AG04450 (cell line): ENCODE data around the gene DSE. TPM values are rescaled to one million over a fixed set of nuclear protein-coding genes. Genes with fewer than 3 reads are reported as not detected.
"Not testable (repeated sequence)": the region's sequence is repeated elsewhere in the genome, so short reads cannot be mapped to it uniquely, and the experiment has no call there.

Source experiments
- CTCF ChIA-PET: fragments of 300-600, 350-600 bp; formaldehyde crosslinking; extraction: SDS; loops from one replicate; lab custom pipeline; 2022; ENCODE audit warnings: antibody characterized with exemption, inconsistent platforms; lab: Charles Lee
- POLR2A ChIA-PET: fragments of 350-600 bp; formaldehyde crosslinking; extraction: SDS; loops from one replicate; lab custom pipeline; 2021; ENCODE audit warnings: antibody characterized with exemption, inconsistent platforms; lab: Yijun Ruan, JAX
- DNase-seq: peaks from one replicate; pipeline ENCODE4 v3.0.0-alpha.2; 2011; ENCODE audit warnings: low read depth, low spot score
- H3K27ac ChIP-seq: one replicate; pipeline ENCODE4 v1.5.1; 2012; ENCODE audit warnings: low read depth, low read length, control low read depth
- H3K27me3 ChIP-seq: one replicate; pipeline ENCODE4 v1.6.0; 2012; ENCODE audit warnings: low read length; ENCODE audit not compliant: control insufficient read depth, insufficient read depth
- H3K4me3 ChIP-seq: 2 replicates; pipeline ENCODE4 v1.5.1; 2011; ENCODE audit warnings: mild to moderate bottlenecking, low read depth, low read length, control low read depth
- H3K9me3 ChIP-seq: 2 replicates; pipeline ENCODE4 v1.5.1; 2012; ENCODE audit warnings: low read length; ENCODE audit not compliant: control insufficient read depth, insufficient read depth
- polyA plus RNA-seq: library from polyadenylated mRNA; depleted of rRNA; stranded (reverse); fragments of >200 nt; gene quantifications from 2 replicates; pipeline ENCODE4 v1.2.3, GENCODE V29; 2011
- TF ChIP-seq, protein P1 (sequence below): IDR thresholded peaks from 2 replicates; pipeline ENCODE4 v1.5.1; 2011; ENCODE audit warnings: low read depth, low read length, control low read depth, inconsistent platforms

DSE gene
- polyA plus RNA-seq, 1 experiment, result 86.2 TPM

DNA sequence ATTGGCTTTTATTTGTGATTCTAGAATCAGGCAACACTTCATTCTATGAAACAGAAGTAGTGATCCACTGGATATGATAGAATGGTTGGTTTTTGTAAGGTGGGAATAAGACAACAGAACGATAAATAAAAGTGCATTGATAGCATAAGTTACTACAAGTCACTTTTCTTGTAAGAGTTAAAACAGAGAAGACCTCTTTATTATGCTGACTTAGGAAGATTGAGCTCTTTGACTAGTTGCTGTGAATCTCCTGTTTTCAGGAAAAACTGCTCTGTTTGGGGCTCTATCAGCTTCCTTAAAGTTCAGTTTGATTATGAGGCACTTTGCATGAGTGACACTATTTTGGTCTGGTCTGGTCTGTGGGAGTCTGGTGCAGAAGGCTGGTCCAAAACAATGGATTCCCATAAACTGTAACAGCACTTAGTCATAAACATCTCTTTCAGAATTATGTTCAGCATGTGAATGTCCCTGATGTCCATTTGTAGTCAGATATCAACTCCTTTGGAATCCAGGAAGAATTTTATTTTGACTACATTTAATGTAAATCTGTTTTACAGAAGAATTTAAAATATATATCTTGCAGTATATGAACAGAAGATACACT lies 35.0 kb upstream of the DSE start:
- H3K27ac ChIP-seq, result no peak overlapping the region
- ChIA-PET CTCF (no interaction called here), POLR2A (no interaction called here)
- DNase-seq, result no peak
- TF ChIP-seq, protein P1, sequence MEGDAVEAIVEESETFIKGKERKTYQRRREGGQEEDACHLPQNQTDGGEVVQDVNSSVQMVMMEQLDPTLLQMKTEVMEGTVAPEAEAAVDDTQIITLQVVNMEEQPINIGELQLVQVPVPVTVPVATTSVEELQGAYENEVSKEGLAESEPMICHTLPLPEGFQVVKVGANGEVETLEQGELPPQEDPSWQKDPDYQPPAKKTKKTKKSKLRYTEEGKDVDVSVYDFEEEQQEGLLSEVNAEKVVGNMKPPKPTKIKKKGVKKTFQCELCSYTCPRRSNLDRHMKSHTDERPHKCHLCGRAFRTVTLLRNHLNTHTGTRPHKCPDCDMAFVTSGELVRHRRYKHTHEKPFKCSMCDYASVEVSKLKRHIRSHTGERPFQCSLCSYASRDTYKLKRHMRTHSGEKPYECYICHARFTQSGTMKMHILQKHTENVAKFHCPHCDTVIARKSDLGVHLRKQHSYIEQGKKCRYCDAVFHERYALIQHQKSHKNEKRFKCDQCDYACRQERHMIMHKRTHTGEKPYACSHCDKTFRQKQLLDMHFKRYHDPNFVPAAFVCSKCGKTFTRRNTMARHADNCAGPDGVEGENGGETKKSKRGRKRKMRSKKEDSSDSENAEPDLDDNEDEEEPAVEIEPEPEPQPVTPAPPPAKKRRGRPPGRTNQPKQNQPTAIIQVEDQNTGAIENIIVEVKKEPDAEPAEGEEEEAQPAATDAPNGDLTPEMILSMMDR, result no peak
- H3K9me3 ChIP-seq, result no peaks in the 10 kb centered on the region
- H3K27me3 ChIP-seq, result no peaks in the 10 kb centered on the region
- H3K4me3 ChIP-seq, result no peak overlapping the region

DNA sequence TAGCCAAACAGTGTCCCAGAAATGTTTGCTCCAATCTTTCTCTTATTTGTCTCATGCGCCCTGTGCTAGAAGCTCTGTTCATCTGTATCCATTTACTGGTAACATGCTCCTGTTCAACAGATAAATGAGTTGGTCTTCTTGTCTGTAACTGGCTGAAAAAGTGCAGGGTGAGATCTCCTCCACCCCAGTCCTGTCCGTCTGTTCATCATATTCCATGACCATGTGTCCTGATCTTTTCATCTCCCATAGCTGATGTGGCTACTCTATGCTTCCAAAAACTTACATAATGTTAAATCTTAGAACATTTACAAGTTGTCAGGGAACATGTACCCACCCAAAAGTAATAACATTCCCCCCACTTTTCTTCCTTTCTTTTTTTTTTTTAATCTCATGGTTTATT lies 31.8 kb upstream of the DSE start:
- DNase-seq, result no peak
- TF ChIP-seq, protein P1, result no peak
- Histone ChIP-seq H3K9me3 (no peaks in the 10 kb centered on the region; the same call in 1 of the 2 replicates), H3K27me3 (no peaks in the 10 kb centered on the region), H3K4me3 (no peak overlapping the region), H3K27ac (no peak overlapping the region)
- CTCF ChIA-PET, result no interaction called here
- POLR2A ChIA-PET, result no interaction called here

DNA sequence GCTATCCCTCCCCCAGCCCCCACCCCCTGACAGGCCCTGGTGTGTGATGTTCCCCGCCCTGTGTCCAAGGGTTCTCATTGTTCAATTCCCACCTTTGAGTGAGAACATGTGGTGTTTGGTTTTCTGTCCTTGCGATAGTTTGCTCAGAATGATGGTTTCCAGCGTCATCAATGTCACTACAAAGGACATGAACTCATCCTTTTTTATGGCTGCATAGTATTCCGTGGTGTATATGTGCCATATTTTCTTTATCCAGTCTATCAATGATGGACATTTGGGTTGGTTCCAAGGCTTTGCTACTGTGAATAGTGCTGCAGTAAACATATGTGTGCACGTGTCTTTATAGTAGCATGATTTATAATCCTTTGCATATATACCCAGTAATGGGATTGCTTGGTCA lies 30.1 kb upstream of the DSE start:
- CTCF ChIA-PET, POLR2A ChIA-PET, H3K27ac ChIP-seq, H3K9me3 ChIP-seq, H3K4me3 ChIP-seq, DNase-seq, H3K27me3 ChIP-seq: not testable (repeated sequence)

DNA sequence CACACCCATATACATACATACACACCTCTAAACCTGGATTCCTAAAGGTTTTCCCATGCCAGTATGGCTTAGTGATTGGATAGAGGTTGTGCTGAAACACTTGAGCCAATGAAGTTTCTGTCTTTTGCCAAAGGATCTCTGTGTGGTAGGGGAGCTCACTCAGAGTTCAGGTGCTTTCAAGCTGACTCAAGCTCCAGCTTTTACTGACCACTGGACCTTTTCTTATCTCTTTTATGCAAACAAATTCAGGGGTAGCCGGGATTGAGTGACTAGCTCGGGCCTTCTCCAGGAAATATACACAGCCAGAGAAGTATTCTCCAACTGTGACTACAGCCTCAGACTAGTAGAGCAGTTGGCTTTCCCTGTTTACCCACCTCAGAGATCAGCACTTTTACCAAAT lies 21.5 kb upstream of the DSE start:
- no peak overlapping the region for H3K27ac ChIP-seq
- ChIA-PET CTCF (interaction anchor here (0.8 kb wide), 1 partner anchor 22 kb away, joined by 3 read pairs; no protein-coding TSS in a partner anchor), POLR2A (no interaction called here)
- TF ChIP-seq, protein P1, result no peak
- H3K4me3 ChIP-seq, result no peak overlapping the region
- DNase-seq, result no peak
- H3K27me3 ChIP-seq, result no peaks in the 10 kb centered on the region
- H3K9me3 ChIP-seq, result no peaks in the 10 kb centered on the region

DNA sequence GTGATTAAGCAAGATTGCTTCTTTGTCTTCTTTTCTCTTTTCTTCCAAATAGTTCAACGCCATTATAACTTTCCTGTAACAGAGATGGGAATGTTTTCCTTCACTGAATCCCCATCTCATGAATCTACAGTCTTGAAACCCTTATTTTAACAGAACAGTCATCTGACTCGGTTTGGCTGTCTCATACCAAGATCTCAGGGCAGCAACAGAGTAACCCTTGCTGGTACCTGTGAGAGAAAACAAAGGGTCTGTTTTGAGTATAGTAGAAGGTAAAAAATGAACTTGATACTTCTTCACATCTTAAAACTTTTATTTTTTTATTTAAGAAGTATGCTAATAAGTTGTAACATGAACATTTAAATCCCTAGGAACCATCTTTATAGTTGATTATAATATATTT lies 19.6 kb upstream of the DSE start:
- CTCF ChIA-PET, result interaction anchor here (1.9 to 2.9 kb wide), 4 partner anchors 63 to 161 kb away, joined by 4 to 11 read pairs (median 4); partner anchors contain the start of gene CALHM5
- TF ChIP-seq, protein P1, result no peak
- POLR2A ChIA-PET, result no interaction called here
- DNase-seq, result no peak
- Histone ChIP-seq H3K4me3 (no peak overlapping the region), H3K9me3 (no peaks in the 10 kb centered on the region), H3K27ac (no peak overlapping the region), H3K27me3 (no peaks in the 10 kb centered on the region)
